Type B pancreatic cell (in vitro differentiated cells): ENCODE results near the gene NUP43. TPM values are rescaled to one million over a fixed set of nuclear protein-coding genes. Genes with fewer than 3 reads are reported as not detected.
"Not testable (repeated sequence)": the region's sequence is repeated elsewhere in the genome, so short reads cannot be mapped to it uniquely, and the experiment has no call there.

Experiments used
- DNase-seq: peaks from one replicate; pipeline ENCODE4 v3.0.0; 2021; ENCODE audit warnings: mixed read lengths; ENCODE audit not compliant: unreplicated experiment; ENCODE audit errors: extremely low spot score
- H3K27ac Mint-ChIP-seq: 2 replicates; pipeline ENCODE4 v1.8.0; 2021; ENCODE audit warnings: mild to moderate bottlenecking, mixed read lengths
- H3K27me3 Mint-ChIP-seq: 2 replicates; pipeline ENCODE4 v1.8.0; 2021; ENCODE audit warnings: mixed read lengths
- H3K36me3 Mint-ChIP-seq: 2 replicates; pipeline ENCODE4 v1.8.0; 2021; ENCODE audit warnings: mixed read lengths
- H3K4me1 Mint-ChIP-seq: one replicate; pipeline ENCODE4 v1.8.0; 2021; ENCODE audit warnings: mixed read lengths; ENCODE audit not compliant: unreplicated experiment
- H3K4me3 Mint-ChIP-seq: 2 replicates; pipeline ENCODE4 v1.8.0; 2021; ENCODE audit warnings: mild to moderate bottlenecking, mixed read lengths
- H3K9me3 Mint-ChIP-seq: 2 replicates; pipeline ENCODE4 v1.8.0; 2021; ENCODE audit warnings: mixed read lengths
- CTCF ChIP-seq: fragments of 200-600 bp; sonication (generic); conservative IDR thresholded peaks from 2 replicates; pipeline ENCODE4 v1.5.0; 2021; ENCODE audit warnings: antibody characterized with exemption, mild to moderate bottlenecking
- total RNA-seq: library from RNA; stranded (reverse); gene quantifications from 2 replicates; pipeline ENCODE4 v1.2.1, GENCODE V29; 2021; ENCODE audit warnings: low replicate concordance

NUP43 gene
- total RNA-seq, 1 donor from 2014 or later, result 55.8 TPM

- TF ChIP-seq CTCF, result no peak
- Mint-ChIP-seq H3K27ac (no peak overlapping the region), H3K27me3 (no peaks in the 10 kb centered on the region), H3K4me1 (no peaks in the 10 kb centered on the region), H3K4me3 (no peak overlapping the region), H3K9me3 (peaks cover 5% of the 10 kb centered on the region), H3K36me3 (peaks cover 16% of the 10 kb centered on the region)
- DNase-seq, result no peak
Measured at GRCh38 chr6:149761438-149761837, 15.1 kb upstream of the NUP43 start.

- Mint-ChIP-seq H3K27me3 (no peaks in the 10 kb centered on the region), H3K36me3 (peaks cover 10% of the 10 kb centered on the region), H3K9me3 (no peaks in the 10 kb centered on the region), H3K27ac (no peak overlapping the region), H3K4me3 (no peak overlapping the region), H3K4me1 (no peaks in the 10 kb centered on the region)
- DNase-seq, result no peak
- no peak for TF ChIP-seq CTCF
Measured at GRCh38 chr6:149756261-149756636, 9.9 kb upstream of the NUP43 start.

GRCh38 chr6:149755300-149756260 lies 9.3 kb upstream of the NUP43 start:
- TF ChIP-seq CTCF, result no peak
- Mint-ChIP-seq H3K27me3 (no peaks in the 10 kb centered on the region), H3K9me3 (no peaks in the 10 kb centered on the region), H3K4me3 (no peak overlapping the region), H3K4me1 (peaks cover 4% of the 10 kb centered on the region), H3K27ac (peak overlapping the region; percentile 41), H3K36me3 (peaks cover 10% of the 10 kb centered on the region)
- DNase-seq, result no peak

- H3K9me3 Mint-ChIP-seq, result no peaks in the 10 kb centered on the region
- no peak for TF ChIP-seq CTCF
- no peak for DNase-seq
- no peak overlapping the region for H3K4me3 Mint-ChIP-seq
- peaks cover 4% of the 10 kb centered on the region for H3K36me3 Mint-ChIP-seq
- H3K27ac Mint-ChIP-seq, result no peak overlapping the region
- H3K27me3 Mint-ChIP-seq, result no peaks in the 10 kb centered on the region
- peaks cover 7% of the 10 kb centered on the region for H3K4me1 Mint-ChIP-seq
Measured at GRCh38 chr6:149754548-149754947, 8.2 kb upstream of the NUP43 start.

- H3K27me3 Mint-ChIP-seq, DNase-seq, H3K9me3 Mint-ChIP-seq, H3K4me1 Mint-ChIP-seq, H3K36me3 Mint-ChIP-seq, H3K27ac Mint-ChIP-seq, H3K4me3 Mint-ChIP-seq: not testable (repeated sequence)
Measured at GRCh38 chr6:149753374-149753637, 7.0 kb upstream of the NUP43 start.

- Mint-ChIP-seq H3K27ac (no peak overlapping the region), H3K4me3 (peak overlapping the region; percentile 45), H3K27me3 (no peaks in the 10 kb centered on the region), H3K36me3 (peaks cover 4% of the 10 kb centered on the region), H3K9me3 (no peaks in the 10 kb centered on the region), H3K4me1 (peaks cover 7% of the 10 kb centered on the region)
- TF ChIP-seq CTCF, result no peak
- no peak for DNase-seq
Measured at GRCh38 chr6:149752600-149753373, 6.5 kb upstream of the NUP43 start.

- not testable (repeated sequence) for H3K4me1 Mint-ChIP-seq, H3K36me3 Mint-ChIP-seq, H3K27me3 Mint-ChIP-seq, H3K9me3 Mint-ChIP-seq, H3K4me3 Mint-ChIP-seq, DNase-seq, H3K27ac Mint-ChIP-seq
Measured at GRCh38 chr6:149751920-149752319, 5.6 kb upstream of the NUP43 start.
